CD8-positive, alpha-beta memory T cell (primary cell): ENCODE data around the gene TMEM43. TPM values are rescaled to one million over a fixed set of nuclear protein-coding genes. Genes with fewer than 3 reads are reported as not detected.

Experiments
- CTCF ChIA-PET: fragments of 350-600 bp; sonication (Branson Sonifier 250); formaldehyde crosslinking; loops from one replicate; lab custom pipeline; 2021; ENCODE audit warnings: antibody characterized with exemption; lab: Charles Lee
- POLR2A ChIA-PET: fragments of 350-600 bp; sonication (Branson Sonifier 250); formaldehyde crosslinking; loops from one replicate; lab custom pipeline; 2021; ENCODE audit warnings: antibody characterized with exemption; lab: Charles Lee
- DNase-seq, 5 donors: peaks; one replicate each; pipeline versions ENCODE4 v3.0.0 to v3.0.0-alpha.2; 2020 to 2022; ENCODE audit warnings: mixed read lengths in 1 of 5
- H3K27ac ChIP-seq: one replicate; pipeline ENCODE4 v1.7.0; 2013; ENCODE audit warnings: low read depth, mild to moderate bottlenecking, low read length, moderate library complexity
- H3K27me3 ChIP-seq: 2 replicates; pipeline ENCODE4 v1.7.0; 2013; ENCODE audit warnings: low read length, mild to moderate bottlenecking; ENCODE audit not compliant: insufficient read depth, poor library complexity, severe bottlenecking
- H3K36me3 ChIP-seq: 2 replicates; pipeline ENCODE4 v1.7.0; 2013; ENCODE audit warnings: mild to moderate bottlenecking, low read length, moderate library complexity; ENCODE audit not compliant: insufficient read depth
- H3K4me1 ChIP-seq: 2 replicates; pipeline ENCODE4 v1.7.0; 2013; ENCODE audit warnings: mild to moderate bottlenecking, low read length, moderate library complexity; ENCODE audit not compliant: insufficient read depth
- H3K4me3 ChIP-seq: 2 replicates; pipeline ENCODE4 v1.7.0; 2013; ENCODE audit warnings: mild to moderate bottlenecking, low read length
- H3K9me3 ChIP-seq: 2 replicates; pipeline ENCODE4 v1.7.0; 2013; ENCODE audit warnings: mild to moderate bottlenecking, low read length
- H3K27ac Mint-ChIP-seq, 8 donors: one replicate each; pipeline ENCODE4 v1.8.0; 2020 to 2021; ENCODE audit warnings: mixed read lengths in 8 of 8, mild to moderate bottlenecking in 6 of 8, inconsistent platforms in 3 of 8, moderate library complexity in 3 of 8
- H3K27me3 Mint-ChIP-seq, 2 donors: one replicate each; pipeline ENCODE4 v1.8.0; 2020 to 2021; ENCODE audit warnings: mixed read lengths in 2 of 2, mild to moderate bottlenecking in 1 of 2, moderate library complexity in 1 of 2
- H3K36me3 Mint-ChIP-seq, 3 donors: one replicate each; pipeline ENCODE4 v1.8.0; 2020 to 2021; ENCODE audit warnings: mixed read lengths in 3 of 3, inconsistent platforms in 1 of 3, mild to moderate bottlenecking in 1 of 3
- H3K4me1 Mint-ChIP-seq, 3 donors: one replicate each; pipeline ENCODE4 v1.8.0; 2020 to 2021; ENCODE audit warnings: mixed read lengths in 3 of 3, inconsistent platforms in 1 of 3, mild to moderate bottlenecking in 1 of 3
- H3K4me3 Mint-ChIP-seq, 7 donors: one replicate each; pipeline ENCODE4 v1.8.0; 2020 to 2021; ENCODE audit warnings: mixed read lengths in 7 of 7, mild to moderate bottlenecking in 6 of 7, moderate library complexity in 4 of 7, inconsistent platforms in 2 of 7
- H3K9me3 Mint-ChIP-seq, 5 donors: one replicate each; pipeline ENCODE4 v1.8.0; 2020 to 2022; ENCODE audit warnings: mixed read lengths in 5 of 5, mild to moderate bottlenecking in 3 of 5, moderate library complexity in 2 of 5, inconsistent platforms in 1 of 5
- polyA plus RNA-seq: library from polyadenylated mRNA; unstranded; fragments of 300-500 nt; fragmentation: Illumina TruSeq; gene quantifications from one replicate; pipeline ENCODE4 v1.2.3, GENCODE V29; 2021
- total RNA-seq, 2 experiments: library from RNA; stranded (reverse); gene quantifications; one replicate each; pipeline ENCODE4 v1.2.3, GENCODE V29; 2021

TMEM43 gene
- total and polyA plus RNA-seq, 3 experiments from 2014 or later, result 48.8 to 75.3 (median 49.4) TPM

DNA sequence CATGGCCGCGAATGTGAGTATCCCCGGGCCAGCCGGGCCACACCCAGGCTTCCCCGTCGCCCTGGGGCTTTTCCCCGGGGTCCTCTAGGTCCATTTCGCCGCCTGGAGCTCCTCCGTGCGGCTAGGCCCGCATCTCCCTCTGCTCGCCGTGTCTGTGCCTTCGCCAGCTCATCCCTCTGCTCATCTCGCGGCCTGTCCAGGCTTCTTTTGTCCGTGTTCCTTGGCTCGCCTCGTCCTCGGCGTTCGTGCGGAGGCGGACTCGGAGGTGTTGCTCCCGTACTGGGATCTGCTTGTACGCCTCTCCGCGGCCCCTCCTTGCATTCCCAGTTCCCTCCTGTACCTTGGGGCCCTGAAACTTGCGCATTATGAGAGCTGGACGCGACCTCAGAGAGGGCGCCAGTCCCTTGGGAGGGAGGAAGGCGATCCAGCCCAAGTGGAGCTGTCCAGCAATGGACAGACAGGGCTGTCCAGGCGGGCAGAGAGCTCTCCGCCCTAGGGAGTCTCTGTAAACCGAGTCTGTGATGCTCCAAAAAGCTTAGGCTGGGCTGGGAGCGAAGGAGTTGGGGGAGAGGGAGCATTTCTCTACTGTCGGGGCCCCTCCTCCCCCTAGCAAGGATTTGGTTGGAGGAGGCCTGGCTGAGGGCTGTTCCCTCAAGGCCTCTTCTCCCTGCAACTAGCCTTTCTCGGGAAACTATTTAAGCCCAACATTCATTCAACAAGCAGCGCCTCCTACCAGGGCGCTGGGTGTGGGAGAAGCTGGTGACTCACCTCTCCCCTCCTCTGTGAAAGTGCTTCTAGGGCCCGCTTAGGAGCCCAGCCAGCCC lies 553 bp downstream of the TMEM43 start:
- Mint-ChIP-seq H3K36me3 (peaks cover 10 to 68% (median 21%) of the 10 kb centered on the region in 3 donors), H3K27me3 (peaks cover 0 to 5% of the 10 kb centered on the region in 2 donors), H3K4me3 (peak overlapping the region; percentile 93 to 99 (median 97)), H3K9me3 (no peaks in the 10 kb centered on the region), H3K27ac (peak overlapping the region; percentile 95 to 99 (median 98)), H3K4me1 (peaks cover 54 to 69% (median 65%) of the 10 kb centered on the region in 3 donors)
- Histone ChIP-seq H3K27ac (peak overlapping the region; percentile 94), H3K4me1 (peaks cover 34% of the 10 kb centered on the region), H3K9me3 (no peaks in the 10 kb centered on the region), H3K4me3 (peak overlapping the region; percentile 99), H3K27me3 (no peaks in the 10 kb centered on the region), H3K36me3 (peaks cover 25% of the 10 kb centered on the region)
- ChIA-PET CTCF (interaction anchor here (0.9 to 4.1 kb wide), 12 partner anchors 11 to 468 kb away, joined by 3 to 30 read pairs (median 4); partner anchors contain the start of genes LSM3 and XPC), POLR2A (interaction anchor here (0.7 to 3.6 kb wide), 8 partner anchors 13 to 1461 kb away, joined by 3 to 78 read pairs (median 6); partner anchors contain the start of genes CCDC174, LSM3, RAF1 and XPC)
- peak; percentile 17 to 76 (median 49) for DNase-seq

GRCh38 chr3:14126017-14126886 lies 1.4 kb downstream of the TMEM43 start:
- CTCF ChIA-PET, result interaction anchor here (1.4 to 4.1 kb wide), 5 partner anchors 12 to 230 kb away, joined by 4 to 30 read pairs (median 12); partner anchors contain the start of genes LSM3 and XPC
- peak overlapping the region; percentile 95 to 99 (median 98) for H3K27ac Mint-ChIP-seq
- H3K4me1 Mint-ChIP-seq, result peaks cover 52 to 65% (median 63%) of the 10 kb centered on the region in 3 donors
- H3K4me3 Mint-ChIP-seq, result peak overlapping the region; percentile 93 to 99 (median 97)
- H3K36me3 Mint-ChIP-seq, result peaks cover 10 to 70% (median 19%) of the 10 kb centered on the region in 3 donors
- DNase-seq, result no peak
- no peaks in the 10 kb centered on the region for H3K9me3 Mint-ChIP-seq
- H3K27ac ChIP-seq, result peak overlapping the region; percentile 94
- peaks cover 32% of the 10 kb centered on the region for H3K36me3 ChIP-seq
- peaks cover 34% of the 10 kb centered on the region for H3K4me1 ChIP-seq
- no peaks in the 10 kb centered on the region for H3K9me3 ChIP-seq
- POLR2A ChIA-PET, result interaction anchor here (1.0 to 3.6 kb wide), 4 partner anchors 16 to 52 kb away, joined by 3 to 78 read pairs (median 20); partner anchors contain the start of genes LSM3 and XPC
- H3K4me3 ChIP-seq, result peak overlapping the region; percentile 99
- H3K27me3 ChIP-seq, result no peaks in the 10 kb centered on the region
- H3K27me3 Mint-ChIP-seq, result peaks cover 0 to 5% of the 10 kb centered on the region in 2 donors

- Histone ChIP-seq H3K27me3 (no peaks in the 10 kb centered on the region), H3K4me1 (peaks cover 34% of the 10 kb centered on the region), H3K36me3 (peaks cover 36% of the 10 kb centered on the region), H3K9me3 (no peaks in the 10 kb centered on the region), H3K4me3 (no peak overlapping the region), H3K27ac (no peak overlapping the region)
- H3K4me1 Mint-ChIP-seq, result peaks cover 52 to 61% (median 60%) of the 10 kb centered on the region in 3 donors
- H3K36me3 Mint-ChIP-seq, result peaks cover 10 to 70% (median 21%) of the 10 kb centered on the region in 3 donors
- POLR2A ChIA-PET, result no interaction called here
- peak overlapping the region in 7 of 8 donors; percentile 74 to 98 (median 95) for H3K27ac Mint-ChIP-seq
- CTCF ChIA-PET, result no interaction called here
- no peaks in the 10 kb centered on the region for H3K9me3 Mint-ChIP-seq
- no peak for DNase-seq
- peaks cover 0 to 5% of the 10 kb centered on the region in 2 donors for H3K27me3 Mint-ChIP-seq
- peak overlapping the region; percentile 81 to 99 (median 96) for H3K4me3 Mint-ChIP-seq
Observed at GRCh38 chr3:14126887-14127505, 2.1 kb downstream of the TMEM43 start.

- peaks cover 34% of the 10 kb centered on the region for H3K4me1 ChIP-seq
- H3K36me3 ChIP-seq, result peaks cover 43% of the 10 kb centered on the region
- ChIA-PET CTCF (interaction anchor here (0.7 kb wide), 1 partner anchor 51 kb away, joined by 3 read pairs; the partner anchor contains the start of genes LSM3 and XPC), POLR2A (no interaction called here)
- Mint-ChIP-seq H3K4me1 (peaks cover 47 to 55% (median 54%) of the 10 kb centered on the region in 3 donors), H3K27ac (peak overlapping the region in 7 of 8 donors; percentile 13 to 98 (median 64)), H3K36me3 (peaks cover 10 to 74% (median 21%) of the 10 kb centered on the region in 3 donors), H3K27me3 (peaks cover 0 to 5% of the 10 kb centered on the region in 2 donors), H3K9me3 (no peaks in the 10 kb centered on the region), H3K4me3 (peak overlapping the region in 5 of 7 donors; percentile 29 to 99 (median 93))
- no peak overlapping the region for H3K4me3 ChIP-seq
- H3K27ac ChIP-seq, result no peak overlapping the region
- no peaks in the 10 kb centered on the region for H3K27me3 ChIP-seq
- H3K9me3 ChIP-seq, result no peaks in the 10 kb centered on the region
- no peak for DNase-seq
Observed at GRCh38 chr3:14127516-14128161, 2.8 kb downstream of the TMEM43 start.

GRCh38 chr3:14128724-14129123 lies 3.9 kb downstream of the TMEM43 start:
- Mint-ChIP-seq H3K9me3 (no peaks in the 10 kb centered on the region), H3K27me3 (peaks cover 0 to 5% of the 10 kb centered on the region in 2 donors), H3K4me3 (peak overlapping the region in 1 of 7 donors; percentile 99), H3K4me1 (peaks cover 36 to 44% (median 43%) of the 10 kb centered on the region in 3 donors), H3K36me3 (peaks cover 10 to 85% (median 21%) of the 10 kb centered on the region in 3 donors), H3K27ac (peak overlapping the region in 2 of 8 donors; percentile 84 to 98)
- Histone ChIP-seq H3K36me3 (peaks cover 52% of the 10 kb centered on the region), H3K27me3 (no peaks in the 10 kb centered on the region), H3K4me3 (no peak overlapping the region), H3K9me3 (no peaks in the 10 kb centered on the region), H3K27ac (no peak overlapping the region), H3K4me1 (peaks cover 28% of the 10 kb centered on the region)
- DNase-seq, result no peak
- POLR2A ChIA-PET, result no interaction called here
- CTCF ChIA-PET, result no interaction called here

DNA sequence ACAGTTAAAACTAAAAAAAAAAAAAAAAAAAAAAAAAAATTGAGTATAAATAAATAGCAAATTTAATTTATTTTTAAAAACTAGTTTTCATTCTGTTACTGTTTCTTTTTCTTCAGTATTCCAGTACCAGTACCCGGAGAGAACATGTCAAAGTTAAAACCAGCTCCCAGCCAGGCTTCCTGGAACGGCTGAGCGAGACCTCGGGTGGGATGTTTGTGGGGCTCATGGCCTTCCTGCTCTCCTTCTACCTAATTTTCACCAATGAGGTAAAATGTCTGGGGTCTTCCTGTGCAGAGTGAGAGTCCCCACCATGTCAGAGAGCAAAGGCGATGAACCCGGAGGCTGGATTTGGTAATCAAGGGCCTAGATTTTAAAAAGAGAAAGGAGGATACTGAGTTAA lies 4.4 kb downstream of the TMEM43 start:
- DNase-seq, result no peak
- ChIA-PET POLR2A (no interaction called here), CTCF (no interaction called here)
- Histone ChIP-seq H3K4me3 (no peak overlapping the region), H3K4me1 (peaks cover 24% of the 10 kb centered on the region), H3K27me3 (no peaks in the 10 kb centered on the region), H3K36me3 (peaks cover 56% of the 10 kb centered on the region), H3K9me3 (no peaks in the 10 kb centered on the region), H3K27ac (no peak overlapping the region)
- Mint-ChIP-seq H3K4me1 (peaks cover 32 to 40% (median 40%) of the 10 kb centered on the region in 3 donors), H3K9me3 (no peaks in the 10 kb centered on the region), H3K36me3 (peaks cover 10 to 88% (median 21%) of the 10 kb centered on the region in 3 donors), H3K4me3 (peak overlapping the region in 1 of 7 donors; percentile 70), H3K27ac (peak overlapping the region in 2 of 8 donors; percentile 39 to 46), H3K27me3 (peaks cover 0 to 5% of the 10 kb centered on the region in 2 donors)

- ChIA-PET CTCF (no interaction called here), POLR2A (no interaction called here)
- peaks cover 32 to 40% (median 40%) of the 10 kb centered on the region in 3 donors for H3K4me1 Mint-ChIP-seq
- no peak for DNase-seq
- peaks cover 10 to 92% (median 21%) of the 10 kb centered on the region in 3 donors for H3K36me3 Mint-ChIP-seq
- peaks cover 24% of the 10 kb centered on the region for H3K4me1 ChIP-seq
- H3K27ac Mint-ChIP-seq, result no peak overlapping the region
- H3K36me3 ChIP-seq, result peaks cover 64% of the 10 kb centered on the region
- no peaks in the 10 kb centered on the region for H3K27me3 ChIP-seq
- H3K27me3 Mint-ChIP-seq, result peaks cover 0 to 3% of the 10 kb centered on the region in 2 donors
- peak overlapping the region in 1 of 7 donors; percentile 70 for H3K4me3 Mint-ChIP-seq
- no peak overlapping the region for H3K27ac ChIP-seq
- no peaks in the 10 kb centered on the region for H3K9me3 Mint-ChIP-seq
- no peaks in the 10 kb centered on the region for H3K9me3 ChIP-seq
- H3K4me3 ChIP-seq, result no peak overlapping the region
Observed at GRCh38 chr3:14130230-14130629, 5.4 kb downstream of the TMEM43 start.
